GM12872 (cell line): ENCODE data around the gene SMIM28.

Experiments
- TF ChIP-seq, protein P1 (sequence below): IDR thresholded peaks from 3 replicates; pipeline ENCODE4 v1.5.1; 2011; ENCODE audit warnings: low read depth, mild to moderate bottlenecking, low read length, moderate library complexity; ENCODE audit not compliant: insufficient read depth

Gene SMIM28

DNA sequence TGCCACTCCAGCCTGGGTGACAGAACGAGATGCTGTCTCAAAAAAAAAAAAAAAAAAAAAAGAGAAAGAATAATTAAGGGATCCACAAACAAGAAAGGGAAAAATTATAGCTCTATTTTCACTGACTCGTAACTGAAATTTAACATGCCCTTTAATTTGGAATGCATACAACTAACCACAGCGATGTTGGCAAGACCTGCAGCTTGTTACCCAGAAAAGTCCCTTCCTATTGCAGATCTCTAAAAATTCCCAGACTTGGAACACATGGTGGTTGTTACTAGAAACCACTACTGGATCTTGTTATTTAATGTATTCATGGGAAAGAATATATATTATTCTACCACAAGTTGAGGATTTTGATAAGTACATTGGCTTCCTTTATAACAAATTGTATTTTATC lies 27.8 kb upstream of the SMIM28 start:
- TF ChIP-seq, protein P1, sequence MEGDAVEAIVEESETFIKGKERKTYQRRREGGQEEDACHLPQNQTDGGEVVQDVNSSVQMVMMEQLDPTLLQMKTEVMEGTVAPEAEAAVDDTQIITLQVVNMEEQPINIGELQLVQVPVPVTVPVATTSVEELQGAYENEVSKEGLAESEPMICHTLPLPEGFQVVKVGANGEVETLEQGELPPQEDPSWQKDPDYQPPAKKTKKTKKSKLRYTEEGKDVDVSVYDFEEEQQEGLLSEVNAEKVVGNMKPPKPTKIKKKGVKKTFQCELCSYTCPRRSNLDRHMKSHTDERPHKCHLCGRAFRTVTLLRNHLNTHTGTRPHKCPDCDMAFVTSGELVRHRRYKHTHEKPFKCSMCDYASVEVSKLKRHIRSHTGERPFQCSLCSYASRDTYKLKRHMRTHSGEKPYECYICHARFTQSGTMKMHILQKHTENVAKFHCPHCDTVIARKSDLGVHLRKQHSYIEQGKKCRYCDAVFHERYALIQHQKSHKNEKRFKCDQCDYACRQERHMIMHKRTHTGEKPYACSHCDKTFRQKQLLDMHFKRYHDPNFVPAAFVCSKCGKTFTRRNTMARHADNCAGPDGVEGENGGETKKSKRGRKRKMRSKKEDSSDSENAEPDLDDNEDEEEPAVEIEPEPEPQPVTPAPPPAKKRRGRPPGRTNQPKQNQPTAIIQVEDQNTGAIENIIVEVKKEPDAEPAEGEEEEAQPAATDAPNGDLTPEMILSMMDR, result no peak

DNA sequence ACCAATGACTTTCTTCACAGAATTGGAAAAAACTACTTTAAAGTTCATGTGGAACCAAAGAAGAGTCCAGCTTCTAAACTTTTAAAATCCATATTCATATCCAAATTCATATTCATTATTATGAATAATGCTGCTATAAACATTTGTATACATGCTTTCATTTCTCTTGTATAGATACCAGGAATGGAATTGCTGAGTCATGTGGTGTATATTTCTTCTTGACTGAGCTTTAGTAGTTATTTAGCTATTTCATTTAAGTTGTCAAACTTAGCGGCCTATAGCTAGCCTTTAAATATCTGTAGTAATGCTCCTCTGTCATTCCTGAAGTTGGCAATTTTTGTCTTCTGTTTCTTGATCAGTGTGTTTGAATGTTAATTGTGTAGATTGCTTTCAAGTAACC lies 19.8 kb upstream of the SMIM28 start:
- TF ChIP-seq, protein P1, result no peak

DNA sequence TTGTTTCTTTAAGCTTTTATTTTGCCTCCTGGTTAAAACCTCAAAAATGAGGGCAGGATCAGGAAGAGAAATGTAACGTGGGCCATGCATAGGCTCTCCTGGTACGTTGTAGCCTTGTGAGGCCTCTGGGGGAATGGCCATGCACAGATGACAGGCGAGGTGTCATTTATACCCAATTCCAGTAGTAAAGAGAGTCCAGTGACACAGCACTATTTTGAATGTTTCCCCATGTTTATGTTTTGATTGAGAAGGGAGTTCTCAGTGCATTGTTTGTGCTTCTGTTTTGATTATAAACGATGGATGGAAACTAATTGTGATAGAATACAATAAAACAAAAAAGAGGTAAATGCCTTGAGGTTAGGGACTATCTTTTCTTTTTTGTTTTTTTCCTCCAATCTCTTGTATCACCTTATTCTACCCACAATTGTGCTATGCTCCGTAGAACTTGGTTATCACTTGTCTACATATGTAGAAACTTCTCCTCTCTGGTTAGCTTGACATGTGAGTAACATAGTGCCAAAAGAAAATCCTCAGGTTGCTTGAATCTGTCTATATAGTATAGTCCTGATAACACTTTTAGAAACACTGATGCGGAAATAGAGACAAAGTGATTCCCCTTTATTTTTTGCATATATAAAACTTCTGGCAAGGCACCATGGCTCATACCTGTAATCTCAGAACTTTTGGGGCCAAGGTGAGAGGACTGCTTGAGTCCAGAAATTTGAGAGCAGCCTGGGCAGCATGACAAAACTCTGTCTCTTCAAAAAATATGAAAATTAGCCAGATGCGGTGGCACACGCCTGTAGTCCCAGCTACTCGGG lies 6.9 kb upstream of the SMIM28 start:
- TF ChIP-seq, protein P1, result no peak

DNA sequence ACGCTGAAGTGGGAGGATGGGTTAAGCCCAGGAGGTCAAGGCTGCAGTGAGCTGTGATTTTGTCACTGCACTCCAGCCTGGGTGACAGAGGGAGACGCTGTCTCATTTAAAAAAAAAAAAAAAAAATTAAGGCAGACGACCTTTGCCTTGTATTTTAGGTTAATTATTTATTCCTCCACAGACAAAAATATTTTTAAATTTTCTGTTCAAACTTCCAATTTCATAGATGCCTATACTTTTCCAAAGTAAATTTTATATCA lies 6.3 kb upstream of the SMIM28 start:
- TF ChIP-seq, protein P1, result no peak

DNA sequence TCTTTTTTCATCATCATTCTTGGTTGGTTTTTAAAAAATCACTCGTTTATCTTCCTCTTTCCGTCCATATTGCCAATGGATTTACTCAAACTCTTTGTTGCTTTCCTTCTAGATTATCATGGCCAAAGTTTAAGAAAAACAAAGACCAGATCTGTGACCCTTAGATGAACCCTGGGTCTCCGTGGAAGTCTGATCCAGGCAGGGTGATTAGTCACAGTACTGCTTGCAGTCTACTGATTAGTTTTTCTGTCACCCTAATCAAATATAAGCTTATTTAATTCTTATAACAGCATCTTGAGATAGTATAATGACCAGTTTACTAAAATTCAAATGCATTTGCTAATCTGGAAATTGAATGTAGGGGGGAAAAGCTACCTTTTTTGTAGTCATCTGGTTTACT lies 6.0 kb upstream of the SMIM28 start:
- TF ChIP-seq, protein P1, result no peak

DNA sequence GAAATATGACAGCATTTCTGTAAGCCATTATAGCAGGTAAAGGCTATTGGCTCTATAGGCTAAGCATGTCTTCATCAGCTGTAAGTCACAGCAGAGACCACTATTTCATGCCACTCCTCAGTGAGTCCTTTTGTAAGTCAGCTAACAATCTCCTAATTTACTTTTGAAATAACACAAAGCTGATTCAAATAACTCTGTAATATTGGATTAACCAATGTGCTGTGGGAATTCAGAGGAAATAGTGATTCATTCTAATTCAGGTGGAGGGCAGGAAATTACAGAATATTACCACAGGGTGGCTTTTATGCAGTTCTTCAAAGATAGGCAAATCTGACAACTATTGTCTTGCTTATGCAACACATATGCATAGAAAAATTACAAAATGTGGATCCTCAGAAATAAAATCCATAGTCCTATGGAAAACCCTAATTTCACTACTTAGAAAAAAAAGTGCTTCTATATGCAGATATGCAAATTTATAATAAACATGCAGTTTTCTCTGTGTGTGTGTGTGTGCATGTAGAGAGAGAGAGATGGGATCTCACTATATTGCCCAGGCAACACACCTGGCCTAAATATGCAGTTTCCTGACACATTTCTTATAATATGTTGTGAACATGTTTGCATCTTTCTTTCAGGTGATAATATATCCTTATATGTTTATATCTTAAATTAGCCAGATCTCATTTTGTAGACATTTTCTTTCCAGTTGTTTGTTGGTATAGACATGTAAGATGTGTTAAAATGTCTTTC lies 4.8 kb upstream of the SMIM28 start:
- TF ChIP-seq, protein P1, result no peak

DNA sequence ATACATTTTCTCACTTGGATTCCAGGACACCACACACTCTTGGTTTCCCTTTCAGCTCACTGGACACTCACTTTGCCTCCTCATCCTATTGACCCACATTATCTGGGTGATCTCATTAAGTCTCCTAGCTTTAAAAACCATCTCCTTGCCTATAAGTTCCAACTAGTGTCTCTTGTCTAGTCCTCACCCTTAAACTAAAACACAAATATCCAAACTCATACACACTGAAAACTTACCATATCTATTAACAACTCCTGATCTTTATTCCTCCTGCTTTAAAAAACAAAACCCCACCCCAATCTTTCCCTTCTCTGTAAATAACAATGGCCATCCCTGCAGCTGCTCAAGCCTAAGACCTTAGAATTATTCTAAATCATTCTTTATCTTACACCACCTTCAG lies 3.5 kb upstream of the SMIM28 start:
- TF ChIP-seq, protein P1, result no peak
